A673 (cell line): ENCODE results near the gene ACYP2. TPM values are rescaled to one million over a fixed set of nuclear protein-coding genes. Genes with fewer than 3 reads are reported as not detected.

ENCODE experiments used
- BruUV-seq: library from RNA; stranded (reverse); fragments of 400-500 nt; replicated peaks from 2 replicates; lab custom pipeline; 2021; lab: Mats Ljungman, UMichigan
- CTCF ChIA-PET: fragments of 300-600 bp; sonication (Branson Sonifier 250); formaldehyde crosslinking; loops from one replicate; lab custom pipeline; 2022; ENCODE audit warnings: antibody characterized with exemption; lab: Charles Lee
- POLR2A ChIA-PET: fragments of 300-600 bp; sonication (Branson Sonifier 250); formaldehyde crosslinking; loops from one replicate; lab custom pipeline; 2022; ENCODE audit warnings: antibody characterized with exemption; ENCODE audit not compliant: low non-redundant PET; lab: Charles Lee
- DNase-seq: peaks from one replicate; pipeline ENCODE4 v3.0.0-alpha.2; 2015; ENCODE audit warnings: low spot score
- H3K27ac ChIP-seq: fragments of 200-600 bp; sonication (generic); 2 replicates; pipeline ENCODE4 v1.5.1; 2016; ENCODE audit warnings: mixed run types, low read depth, mild to moderate bottlenecking, mixed read lengths, antibody characterized with exemption, low read length; ENCODE audit not compliant: poor library complexity, severe bottlenecking
- H3K27me3 ChIP-seq: fragments of 200-600 bp; sonication (generic); replicated peaks from 2 replicates; pipeline ENCODE4 v1.6.1; 2017; ENCODE audit warnings: mixed run types, low read depth, mild to moderate bottlenecking, mixed read lengths, antibody characterized with exemption, low read length; ENCODE audit not compliant: insufficient read depth, poor library complexity
- H3K36me3 ChIP-seq: fragments of 200-600 bp; sonication (generic); 2 replicates; pipeline ENCODE4 v1.6.1; 2016; ENCODE audit warnings: mixed run types, mild to moderate bottlenecking, mixed read lengths, antibody characterized with exemption, low read length; ENCODE audit not compliant: insufficient read depth, poor library complexity, severe bottlenecking
- H3K4me1 ChIP-seq: fragments of 200-600 bp; sonication (generic); 2 replicates; pipeline ENCODE4 v1.6.1; 2017; ENCODE audit warnings: mixed run types, mild to moderate bottlenecking, mixed read lengths, antibody characterized with exemption, low read length; ENCODE audit not compliant: insufficient read depth, poor library complexity, severe bottlenecking
- H3K4me3 ChIP-seq: fragments of 200-600 bp; sonication (generic); 2 replicates; pipeline ENCODE4 v1.5.1; 2016; ENCODE audit warnings: low read depth, mixed run types, mild to moderate bottlenecking, mixed read lengths, low read length; ENCODE audit not compliant: poor library complexity, severe bottlenecking
- H3K9me3 ChIP-seq: fragments of 200-600 bp; sonication (generic); 2 replicates; pipeline ENCODE4 v1.6.1; 2016; ENCODE audit warnings: mixed run types, low read depth, mild to moderate bottlenecking, mixed read lengths, antibody characterized with exemption, low read length; ENCODE audit not compliant: poor library complexity, severe bottlenecking
- CTCF ChIP-seq: fragments of 300-800, 200-600 bp; sonication (generic); conservative IDR thresholded peaks from 2 replicates; pipeline ENCODE4 v1.5.1; 2017; ENCODE audit warnings: low read depth, mild to moderate bottlenecking, antibody characterized with exemption, low read length, moderate library complexity, mixed read lengths
- EZH2 ChIP-seq: fragments of 200-600 bp; sonication (generic); IDR thresholded peaks from 2 replicates; pipeline ENCODE4 v1.6.1; 2017; ENCODE audit warnings: borderline replicate concordance, low read depth, mild to moderate bottlenecking, mixed read lengths, antibody characterized with exemption, low read length; ENCODE audit not compliant: poor library complexity, severe bottlenecking
- intact Hi-C: fragments of 100-400 bp; cut with micrococcal nuclease; formaldehyde crosslinking; loops from one replicate; pipeline ENCODE4 v1.10.0; 2022; ENCODE audit not compliant: unreplicated experiment
- total RNA-seq: library from RNA; stranded (reverse); gene quantifications from 2 replicates; pipeline ENCODE4 v1.2.3, GENCODE V29; 2021

Gene ACYP2
- total RNA-seq, 1 experiment from 2014 or later: 10.1 TPM

DNA sequence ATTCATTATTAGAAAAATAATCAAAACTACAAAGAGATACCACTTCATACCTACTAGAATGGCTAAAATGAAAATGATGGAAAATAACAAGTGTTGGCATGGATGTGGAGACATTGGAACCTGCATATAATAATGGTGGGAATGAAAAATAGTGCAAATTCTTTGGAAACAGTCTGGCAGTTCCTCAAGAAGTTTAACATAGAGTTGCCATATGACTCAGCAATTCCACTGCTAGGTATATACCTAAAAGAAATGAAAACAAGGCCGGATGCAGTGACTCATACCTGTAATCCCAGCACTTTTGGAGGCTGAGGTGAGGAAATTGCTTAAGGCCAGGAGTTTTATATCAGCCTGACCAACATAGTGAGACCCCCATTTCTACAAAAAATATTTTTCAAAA is 41.6 kb upstream of the ACYP2 start:
- CTCF ChIA-PET: no interaction called here
- no peak for DNase-seq
- Histone ChIP-seq H3K9me3 (no peaks in the 10 kb centered on the region), H3K4me3 (no peak overlapping the region), H3K27ac (no peak overlapping the region), H3K36me3 (no peaks in the 10 kb centered on the region), H3K4me1 (no peaks in the 10 kb centered on the region), H3K27me3 (no peaks in the 10 kb centered on the region)
- TF ChIP-seq CTCF (no peak), EZH2 (no peak)
- intact Hi-C loops: no loop called here
- POLR2A ChIA-PET: no interaction called here
- no TSS peak for BruUV-seq

DNA sequence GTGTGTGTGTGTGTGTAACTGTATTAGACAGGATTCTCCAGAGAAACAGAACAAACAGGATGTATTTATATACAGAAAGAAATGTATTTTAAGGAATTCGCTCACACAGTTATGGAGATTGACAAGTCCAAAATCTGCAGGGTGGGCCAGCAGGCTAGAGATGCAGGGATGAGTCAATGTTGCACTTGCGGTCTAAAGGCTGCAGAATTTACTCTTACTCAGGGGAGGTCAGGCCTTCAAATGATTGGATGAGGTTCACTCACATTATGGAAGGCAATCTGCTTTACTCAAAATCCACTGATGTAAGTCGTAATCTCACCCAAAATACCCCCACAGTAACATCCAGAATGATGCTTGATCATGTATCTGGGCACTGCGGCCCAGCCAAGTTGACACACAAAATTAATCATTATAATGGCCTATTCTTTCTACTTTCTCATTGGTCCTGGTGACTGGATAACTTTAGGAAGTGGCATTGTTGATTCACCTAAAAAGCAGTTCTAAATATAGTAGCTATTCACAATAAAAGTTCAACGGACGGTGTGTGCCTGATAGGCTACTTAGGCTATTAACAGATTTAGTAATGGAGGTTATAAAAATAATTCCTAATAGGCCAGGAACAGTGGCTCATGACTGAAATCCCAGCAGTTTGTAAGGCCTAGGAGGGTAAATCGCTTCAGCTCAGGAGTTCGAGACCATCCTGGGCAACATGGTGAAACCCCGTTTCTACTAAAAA is 40.6 kb upstream of the ACYP2 start:
- TF ChIP-seq EZH2 (no peak), CTCF (no peak)
- no peaks in the 10 kb centered on the region for H3K27me3 ChIP-seq
- no peaks in the 10 kb centered on the region for H3K4me1 ChIP-seq
- no peak for DNase-seq
- intact Hi-C loops: no loop called here
- CTCF ChIA-PET: no interaction called here
- H3K27ac ChIP-seq: no peak overlapping the region
- H3K36me3 ChIP-seq: no peaks in the 10 kb centered on the region
- no TSS peak for BruUV-seq
- no peaks in the 10 kb centered on the region for H3K9me3 ChIP-seq
- no peak overlapping the region for H3K4me3 ChIP-seq
- POLR2A ChIA-PET: no interaction called here

DNA sequence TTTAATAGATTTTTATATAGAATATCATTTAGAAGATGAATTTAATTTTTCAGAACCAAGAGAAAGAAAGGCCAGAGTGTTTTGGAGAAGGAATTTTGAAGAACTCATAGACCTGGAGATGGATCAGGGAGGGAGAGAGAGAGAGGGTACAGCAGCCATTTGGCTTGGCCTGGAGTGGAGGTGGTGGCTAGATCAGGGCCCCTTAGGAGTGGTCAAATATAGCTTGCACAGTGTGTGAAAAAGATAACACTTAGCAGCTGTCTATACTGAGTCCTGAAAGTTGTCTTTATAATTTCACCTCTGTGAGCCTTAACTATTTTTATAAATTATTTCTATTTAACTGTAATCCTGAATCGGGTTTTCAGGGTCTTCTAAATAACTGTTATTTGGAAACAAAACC is 38.8 kb upstream of the ACYP2 start:
- Histone ChIP-seq H3K27me3 (no peaks in the 10 kb centered on the region), H3K9me3 (no peaks in the 10 kb centered on the region), H3K27ac (no peak overlapping the region), H3K4me3 (no peak overlapping the region), H3K4me1 (no peaks in the 10 kb centered on the region), H3K36me3 (no peaks in the 10 kb centered on the region)
- intact Hi-C loops: no loop called here
- BruUV-seq: no TSS peak
- POLR2A ChIA-PET: no interaction called here
- TF ChIP-seq CTCF (no peak), EZH2 (no peak)
- DNase-seq: no peak
- CTCF ChIA-PET: no interaction called here
